CD4-positive, alpha-beta T cell treated with Interleukin-12 subunit alpha and Interleukin-12 subunit beta, for 1 hour (primary cell): ENCODE measurements around the gene CTXND1.

ENCODE experiments used
- DNase-seq: peaks from one replicate; pipeline ENCODE4 v3.0.0-alpha.2; 2020

The CTXND1 gene

DNA sequence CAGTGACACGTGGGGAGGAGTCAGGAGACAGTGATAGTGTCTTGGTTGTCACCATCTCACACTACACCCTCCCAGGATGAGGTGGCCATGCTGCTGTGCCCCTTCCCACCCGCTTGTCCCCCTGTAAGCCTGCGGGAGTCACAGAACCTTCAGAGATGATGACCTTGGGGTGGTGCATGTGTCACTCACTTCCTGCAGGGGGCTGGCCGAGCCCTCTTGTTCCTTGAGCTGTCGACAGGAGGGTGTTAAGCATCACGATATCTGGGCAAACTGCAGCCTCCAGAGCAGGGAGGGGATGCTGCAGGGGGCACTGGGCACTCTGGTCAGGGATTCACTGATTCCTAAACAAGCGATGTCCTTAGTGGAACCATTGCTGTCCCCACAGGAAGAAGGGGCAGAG lies 71.5 kb downstream of the CTXND1 start:
- DNase-seq = no peak

DNA sequence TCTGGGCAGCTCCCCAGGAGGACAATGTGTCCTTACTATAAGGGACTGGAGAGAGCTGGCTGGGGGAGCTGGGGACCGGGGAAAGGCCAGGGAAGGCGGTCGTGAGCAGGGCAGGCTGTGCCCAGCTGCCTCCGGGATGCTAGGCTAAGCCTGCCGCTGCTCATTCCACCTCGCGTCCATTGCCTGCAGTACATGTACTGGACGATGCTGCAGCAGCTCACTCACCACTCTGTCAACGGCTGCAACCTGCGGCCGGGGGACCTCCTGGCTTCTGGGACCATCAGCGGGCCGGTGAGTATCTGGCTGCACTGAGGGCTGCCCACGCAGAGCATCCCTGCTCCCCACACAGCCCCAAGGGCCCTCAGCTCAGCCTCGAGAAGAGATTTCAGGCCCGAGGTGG lies 72.1 kb downstream of the CTXND1 start:
- DNase-seq = no peak

DNA sequence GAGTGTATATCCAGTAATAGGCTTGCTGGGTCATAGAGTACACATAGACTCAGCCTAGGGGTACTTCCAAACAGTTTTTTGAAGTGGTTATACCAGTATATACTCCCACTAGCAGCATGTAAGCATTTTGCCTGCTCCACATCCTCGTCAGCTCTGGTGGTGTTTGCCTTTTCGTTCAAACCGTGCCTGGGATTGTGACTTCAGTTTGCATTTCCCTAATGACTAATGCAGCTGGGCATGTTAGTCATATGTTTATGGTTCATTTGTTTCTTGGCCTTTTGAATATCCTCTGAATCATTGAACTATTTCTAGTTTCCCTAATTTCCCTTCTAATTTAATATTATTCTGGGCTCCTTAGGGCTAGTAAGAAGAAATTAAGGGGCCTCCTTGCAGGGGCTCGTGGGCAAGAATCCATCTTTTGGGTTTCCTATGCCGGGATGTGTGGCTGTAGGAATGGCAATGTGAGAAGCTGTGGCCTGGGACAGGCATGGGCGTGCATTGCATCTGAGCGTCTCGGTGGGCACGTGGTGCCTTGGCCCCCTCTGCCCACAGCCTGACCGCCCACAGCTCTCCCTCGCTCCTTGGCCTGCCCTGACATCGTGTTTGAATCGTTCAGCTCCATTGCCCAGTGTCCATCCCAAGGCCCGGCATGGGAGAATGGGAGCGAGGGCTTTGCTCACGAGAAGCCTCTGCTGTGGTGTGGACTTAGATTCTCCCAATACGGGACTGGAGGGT lies 72.8 kb downstream of the CTXND1 start:
- DNase-seq = no peak

DNA sequence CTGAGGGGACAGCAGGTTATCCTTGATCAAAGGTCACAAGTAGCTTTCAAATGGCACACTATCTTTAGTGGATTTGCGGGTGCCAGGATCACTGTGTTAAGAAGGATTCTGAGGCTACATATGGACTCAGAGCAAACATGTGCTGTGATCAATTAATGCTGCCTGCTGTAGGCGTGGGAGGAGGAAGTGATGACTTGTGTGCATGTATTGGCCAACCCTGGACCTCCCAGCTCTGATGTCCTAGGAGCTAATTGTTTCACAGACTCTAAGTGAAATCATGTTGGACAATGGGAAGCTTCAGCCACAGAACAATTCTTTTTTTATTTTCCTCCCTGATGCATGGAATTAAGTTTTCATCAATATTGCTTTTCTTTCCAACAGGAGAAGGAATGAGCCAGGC lies 74.9 kb downstream of the CTXND1 start:
- no peak for DNase-seq

DNA sequence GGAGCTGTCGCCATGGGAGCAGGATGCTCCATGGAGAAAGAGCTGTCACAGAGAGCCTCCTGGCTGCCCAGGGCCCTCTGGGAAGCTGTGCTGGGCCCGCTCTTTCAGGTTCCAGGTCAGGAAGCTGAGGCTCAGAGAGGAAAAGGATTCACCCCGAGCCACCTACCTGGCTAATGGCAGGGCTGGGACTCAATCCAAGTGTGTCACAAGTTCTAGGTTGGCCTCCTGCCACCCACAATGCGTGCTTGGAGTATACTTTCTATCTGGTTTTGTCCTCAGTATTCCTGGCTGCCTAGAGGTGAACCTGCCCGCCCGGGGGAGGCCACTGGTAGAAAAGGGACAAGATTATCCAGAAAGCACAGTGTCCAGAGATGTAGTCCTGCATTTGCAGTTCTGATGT lies 75.6 kb downstream of the CTXND1 start:
- no peak for DNase-seq

DNA sequence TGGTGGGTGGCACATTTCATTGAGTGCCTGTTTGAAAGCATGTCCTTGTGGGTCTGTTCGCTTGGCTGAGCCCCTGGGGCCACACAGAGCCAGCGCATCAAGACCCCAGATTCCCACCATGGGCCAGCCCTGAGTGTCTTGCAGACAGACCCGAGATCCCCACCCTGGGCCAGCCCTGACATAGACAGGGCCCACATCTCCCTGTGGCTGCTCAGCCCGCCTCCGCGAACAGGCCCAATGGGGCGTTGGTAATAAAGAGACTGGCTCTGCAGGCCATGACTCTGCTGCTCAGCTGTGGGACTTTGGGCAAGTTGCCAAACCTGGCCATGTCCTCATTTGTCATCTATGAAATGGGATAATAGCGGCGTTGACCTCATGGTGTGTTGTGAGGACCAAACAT lies 76.6 kb downstream of the CTXND1 start:
- DNase-seq = no peak

DNA sequence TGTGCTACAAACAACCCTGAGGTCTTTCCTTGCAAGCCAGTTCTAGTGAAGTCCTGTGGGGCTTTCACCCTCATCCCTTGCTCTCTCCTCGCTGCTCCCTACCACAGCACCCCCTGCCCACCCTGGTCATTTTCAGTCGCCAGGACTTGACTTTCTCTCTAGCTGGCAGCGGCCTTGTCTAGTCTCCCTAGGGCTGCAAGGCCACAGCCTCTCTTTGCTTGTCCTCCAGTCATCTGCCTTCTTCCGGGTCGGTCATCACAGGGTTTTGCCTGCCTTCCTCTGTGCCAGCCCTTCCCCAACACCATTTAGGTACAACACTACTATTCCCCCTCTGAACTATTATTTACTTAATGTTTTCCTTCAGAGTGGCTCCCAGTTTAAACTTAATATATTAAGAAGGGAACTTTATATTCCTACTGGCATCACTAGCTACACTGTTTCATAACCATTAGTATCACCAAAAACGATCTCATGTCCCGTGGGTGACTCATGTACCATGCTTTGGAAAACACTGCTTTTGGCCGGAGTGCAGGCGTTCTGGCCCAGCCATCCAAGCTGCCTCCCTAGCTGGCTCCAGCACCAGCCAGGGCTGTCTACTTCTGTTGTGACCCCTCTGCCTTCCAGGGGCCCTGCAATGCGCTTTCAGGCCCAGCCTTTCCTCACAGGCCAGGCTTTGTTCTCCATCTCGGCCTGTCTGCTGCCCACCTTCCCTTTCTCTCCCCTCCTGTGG lies 77.8 kb downstream of the CTXND1 start:
- no peak for DNase-seq

DNA sequence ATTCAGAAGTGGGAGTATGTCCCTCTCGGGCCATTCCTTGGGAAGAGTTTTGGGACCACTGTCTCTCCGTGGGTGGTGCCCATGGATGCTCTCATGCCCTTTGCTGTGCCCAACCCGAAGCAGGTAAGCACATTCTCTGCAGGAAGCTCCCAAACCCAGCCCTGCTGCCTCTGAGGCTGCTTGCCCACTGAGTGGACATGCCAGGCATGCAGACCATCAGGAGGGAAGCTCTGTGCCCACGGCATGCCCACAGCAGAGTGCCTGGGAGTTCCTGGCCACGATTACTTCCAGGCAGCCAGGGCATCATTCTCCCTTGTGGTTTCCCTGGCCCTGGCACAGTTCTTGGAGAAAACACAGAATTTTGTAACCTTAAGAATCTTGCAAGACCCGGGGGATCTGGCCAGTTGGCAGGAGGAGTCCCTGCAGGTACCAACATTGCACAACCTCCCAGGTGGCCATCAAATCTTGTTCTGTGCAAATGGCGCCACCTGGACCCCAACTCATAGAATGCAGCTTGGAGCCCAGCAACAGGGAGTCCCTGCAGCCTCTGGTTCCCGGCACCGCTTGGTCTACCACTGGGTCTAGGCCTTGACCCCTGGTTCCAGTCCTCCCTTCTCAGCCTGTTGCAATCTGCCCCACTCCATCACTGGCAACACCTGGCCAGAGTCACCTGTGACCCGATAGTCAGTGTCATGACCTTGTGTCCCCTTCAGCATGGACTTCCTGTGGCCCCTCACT lies 78.8 kb downstream of the CTXND1 start:
- peak; percentile 69 for DNase-seq

DNA sequence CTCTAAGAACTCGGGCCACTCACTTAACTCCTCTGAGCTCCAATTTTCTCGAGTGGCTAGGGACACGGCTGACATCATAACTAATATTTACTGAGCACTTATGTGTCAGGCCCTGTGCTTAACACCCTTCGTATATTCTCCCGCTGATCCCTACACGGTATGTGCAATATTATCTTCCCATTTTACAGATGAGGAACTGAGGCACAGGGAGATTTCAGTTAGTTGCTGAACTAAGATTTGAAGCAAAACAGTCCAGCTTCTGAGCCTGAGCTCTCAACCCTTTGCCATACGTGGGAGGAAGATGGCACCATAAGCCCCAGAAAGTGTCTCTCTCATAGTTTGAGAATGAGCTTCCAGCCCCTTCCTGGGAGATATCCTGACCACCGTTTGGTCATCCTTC lies 79.6 kb downstream of the CTXND1 start:
- no peak for DNase-seq

DNA sequence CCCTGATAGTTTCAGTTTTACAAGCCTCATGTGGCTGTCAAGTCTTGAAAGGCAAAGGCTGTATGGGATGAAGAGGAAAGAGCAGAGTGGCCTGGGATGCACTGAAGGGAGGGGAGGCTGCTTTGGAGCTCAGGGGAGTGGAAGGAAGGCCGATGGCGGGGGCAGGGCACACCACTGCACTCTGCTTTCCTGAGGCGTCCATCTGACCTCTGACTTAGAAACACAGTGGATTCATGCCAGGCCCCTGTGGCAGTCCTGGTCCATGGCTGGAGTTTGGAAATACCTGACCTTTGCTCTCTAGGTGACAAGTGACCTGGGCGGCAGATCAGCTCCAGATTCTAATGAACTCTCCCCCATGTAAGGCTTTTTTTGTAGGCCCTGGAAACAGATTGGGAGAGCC lies 80.2 kb downstream of the CTXND1 start:
- no peak for DNase-seq

DNA sequence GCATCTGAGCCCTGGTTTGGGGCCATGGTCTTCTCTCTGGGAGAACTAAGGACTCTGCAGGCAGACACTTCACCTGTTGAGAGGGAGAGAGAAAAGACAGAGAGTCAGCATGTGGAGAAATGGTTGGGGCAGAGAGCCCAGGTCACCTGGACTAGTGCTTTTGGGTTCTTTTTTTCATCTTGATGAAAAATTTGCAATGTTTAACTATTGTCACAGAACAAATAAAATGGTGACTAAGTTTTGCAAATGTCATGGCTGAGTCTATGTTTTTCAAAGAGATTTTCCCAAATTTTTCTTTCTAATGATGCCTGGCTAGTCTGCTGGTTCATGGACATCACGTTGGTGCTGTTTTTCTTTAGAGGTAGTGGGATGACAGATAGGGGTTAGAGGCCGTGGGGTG lies 81.4 kb downstream of the CTXND1 start:
- DNase-seq = no peak

DNA sequence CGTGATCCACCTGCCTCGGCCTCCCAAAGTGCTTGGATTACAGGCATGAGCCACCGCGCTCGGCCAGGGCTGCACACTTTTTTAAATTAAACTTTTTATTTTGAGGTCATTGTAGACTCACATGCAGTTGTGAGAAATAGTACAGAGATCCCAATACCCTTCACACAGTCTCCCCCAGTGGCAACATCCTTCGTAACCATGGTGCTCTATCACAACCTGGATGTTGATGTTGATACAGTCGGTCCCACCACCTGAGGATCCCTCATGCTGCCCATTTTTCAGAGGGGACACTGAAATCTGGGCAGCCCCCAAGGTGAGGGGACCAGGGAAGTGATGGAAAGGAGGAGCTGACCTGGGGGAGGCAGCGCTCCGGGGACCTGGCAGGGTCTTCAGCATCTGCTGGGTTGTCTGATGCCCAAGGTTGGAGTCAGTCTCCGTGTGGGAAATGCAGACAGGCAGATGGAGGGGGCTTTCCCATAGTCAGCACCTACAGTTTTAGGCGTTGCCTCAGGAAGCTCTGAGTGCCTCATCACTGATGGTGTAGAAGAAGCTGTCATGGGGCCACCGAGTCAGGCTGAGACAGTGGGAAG lies 82.2 kb downstream of the CTXND1 start:
- no peak for DNase-seq

DNA sequence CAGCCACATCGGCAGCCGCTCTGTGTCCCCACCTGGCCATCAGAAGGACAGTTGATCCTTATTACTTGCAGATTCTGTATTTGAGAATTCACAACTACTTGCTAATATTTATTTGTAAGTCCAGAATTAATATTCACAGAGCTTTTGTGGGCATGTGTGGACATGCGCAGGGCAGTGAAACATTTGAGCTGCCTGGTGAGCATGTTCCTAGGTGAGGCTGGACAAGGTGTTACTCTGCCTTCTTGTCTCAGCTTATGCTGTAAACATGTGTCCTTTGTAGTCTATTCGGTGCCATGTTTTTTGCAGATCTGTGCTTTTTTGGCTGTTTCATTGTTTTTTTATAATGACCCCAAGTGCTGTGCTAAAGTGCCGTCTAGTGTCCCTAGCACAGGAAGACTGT lies 83.6 kb downstream of the CTXND1 start:
- no peak for DNase-seq

DNA sequence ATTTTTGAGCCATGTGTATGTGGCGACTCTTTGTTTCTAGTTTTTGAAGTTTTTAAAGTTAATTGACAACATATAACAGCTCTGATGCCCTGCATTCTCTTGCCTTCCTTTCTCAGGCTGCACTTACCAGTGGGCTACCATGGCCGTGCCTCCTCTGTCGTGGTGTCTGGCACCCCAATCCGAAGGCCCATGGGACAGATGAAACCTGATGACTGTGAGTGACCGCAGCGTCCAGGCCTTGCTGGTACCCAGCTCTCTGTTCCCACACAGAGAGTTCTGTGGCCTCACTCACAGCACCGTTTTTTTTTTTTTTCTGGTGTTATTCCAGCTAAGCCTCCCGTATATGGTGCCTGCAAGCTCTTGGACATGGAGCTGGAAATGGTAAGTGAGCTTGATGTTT lies 84.1 kb downstream of the CTXND1 start:
- no peak for DNase-seq

DNA sequence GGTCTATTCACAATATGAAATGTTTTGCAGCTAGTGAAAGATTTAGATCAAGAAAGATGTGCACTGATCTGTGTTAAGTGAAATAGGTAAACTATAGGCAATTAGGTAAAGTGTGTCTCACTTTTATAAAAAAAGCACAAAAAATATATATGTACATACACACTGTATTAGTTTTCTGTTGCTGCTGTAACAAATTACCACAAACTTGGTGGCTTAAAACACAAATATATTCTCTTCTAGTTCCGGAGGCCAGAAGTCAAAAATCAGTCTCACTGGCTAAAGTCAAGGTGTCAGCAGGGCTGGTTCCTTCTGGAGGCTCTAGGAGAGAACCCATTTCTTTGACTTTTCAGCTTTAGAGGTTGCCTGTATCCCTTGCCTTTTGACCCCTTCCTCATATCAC lies 88.1 kb downstream of the CTXND1 start:
- DNase-seq = no peak

DNA sequence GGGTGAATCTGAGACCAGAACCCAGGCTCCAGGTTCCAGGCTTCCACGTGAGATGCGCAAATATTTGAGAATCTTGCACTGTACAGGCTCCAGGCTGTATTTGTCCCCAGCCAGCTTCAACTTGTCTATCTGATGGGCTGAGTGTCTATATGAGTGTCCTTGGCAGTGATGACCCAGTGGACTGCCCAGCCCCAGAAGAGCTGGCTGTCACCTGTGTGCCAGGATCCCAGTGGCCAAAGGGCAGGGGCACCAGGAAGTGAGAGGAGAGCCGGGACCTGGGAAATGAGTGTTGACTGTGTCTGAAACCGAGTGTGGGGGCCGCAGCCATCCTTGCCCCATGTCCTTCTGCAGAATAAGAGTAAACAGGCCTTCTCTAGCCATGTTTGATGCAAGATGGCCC lies 88.8 kb downstream of the CTXND1 start:
- no peak for DNase-seq

DNA sequence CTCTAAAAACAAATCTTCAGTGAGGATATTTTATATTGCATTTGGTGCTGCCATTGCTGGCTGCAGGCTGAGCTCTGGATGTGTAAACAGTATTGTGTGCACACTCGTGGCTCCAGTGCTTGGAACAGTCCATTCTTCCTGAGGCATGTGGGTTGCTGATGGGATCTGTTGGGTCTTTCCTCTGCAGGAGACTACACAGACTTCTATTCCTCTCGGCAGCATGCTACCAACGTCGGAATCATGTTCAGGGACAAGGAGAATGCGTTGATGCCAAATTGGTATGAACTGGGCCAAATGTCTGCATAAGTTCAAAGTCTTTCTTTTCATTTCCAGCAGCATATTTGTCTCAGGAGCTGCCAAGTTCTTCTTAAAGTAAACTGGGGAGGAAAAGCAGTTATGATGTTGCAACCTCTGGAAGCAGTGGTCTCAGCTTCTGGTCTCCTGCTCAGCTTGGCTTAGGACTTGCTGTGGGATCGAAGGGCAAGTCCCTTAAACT lies 89.9 kb downstream of the CTXND1 start:
- DNase-seq = no peak

DNA sequence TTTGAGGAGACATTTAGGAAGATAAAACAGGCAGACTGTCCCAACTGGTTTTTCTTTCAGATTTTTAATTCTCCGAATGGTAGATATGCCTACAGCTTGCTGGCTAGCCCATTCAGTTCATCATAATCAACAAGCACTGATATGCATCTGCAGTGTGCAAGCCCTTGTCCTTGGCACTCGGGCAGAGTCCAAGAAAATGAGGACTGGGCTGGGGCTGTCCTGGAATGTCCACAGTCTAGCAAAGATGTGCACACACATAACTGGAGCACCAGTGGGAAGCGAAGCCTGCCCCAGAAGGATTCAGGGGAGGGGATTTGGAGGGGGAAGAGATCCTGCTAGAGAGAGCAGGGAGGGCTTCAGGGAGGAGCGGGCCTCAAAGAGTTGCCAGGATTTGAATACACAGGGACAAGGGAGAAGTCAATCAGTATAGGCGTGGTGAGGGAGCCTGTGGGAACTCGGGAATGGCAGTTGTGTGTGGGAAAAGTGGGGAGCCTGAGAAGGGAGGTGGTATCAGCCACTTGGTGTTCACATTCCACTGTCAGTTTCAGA lies 90.5 kb downstream of the CTXND1 start:
- no peak for DNase-seq

DNA sequence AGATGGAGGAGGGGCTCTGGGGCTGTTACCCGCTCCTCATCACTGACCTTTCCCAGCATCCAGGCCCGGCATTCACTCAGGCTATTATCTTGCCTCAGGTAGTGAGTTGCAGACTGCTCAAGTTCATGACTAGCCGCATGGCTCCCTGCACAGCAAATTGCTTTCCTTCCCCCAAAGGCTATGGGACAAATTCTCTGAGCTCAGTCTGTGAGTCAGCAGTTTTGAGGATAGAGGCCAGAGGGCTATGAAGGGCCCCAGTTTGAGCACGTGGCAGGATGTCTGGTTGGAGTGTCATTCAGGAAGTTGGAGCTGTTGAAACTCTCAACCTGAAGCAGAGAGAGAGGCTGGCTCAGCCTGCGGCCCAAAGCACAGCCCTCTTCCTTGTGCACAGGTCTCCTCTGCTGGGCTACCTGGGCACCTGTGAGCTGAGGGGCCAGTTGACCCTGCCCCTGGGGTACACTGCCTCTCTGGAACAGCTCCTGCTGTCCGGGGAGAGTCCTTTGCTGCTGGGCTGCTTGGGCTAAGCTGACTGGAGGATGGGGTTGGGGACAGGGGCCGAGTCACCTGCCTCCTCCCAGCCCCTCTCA lies 91.3 kb downstream of the CTXND1 start:
- peak; percentile 42 for DNase-seq

DNA sequence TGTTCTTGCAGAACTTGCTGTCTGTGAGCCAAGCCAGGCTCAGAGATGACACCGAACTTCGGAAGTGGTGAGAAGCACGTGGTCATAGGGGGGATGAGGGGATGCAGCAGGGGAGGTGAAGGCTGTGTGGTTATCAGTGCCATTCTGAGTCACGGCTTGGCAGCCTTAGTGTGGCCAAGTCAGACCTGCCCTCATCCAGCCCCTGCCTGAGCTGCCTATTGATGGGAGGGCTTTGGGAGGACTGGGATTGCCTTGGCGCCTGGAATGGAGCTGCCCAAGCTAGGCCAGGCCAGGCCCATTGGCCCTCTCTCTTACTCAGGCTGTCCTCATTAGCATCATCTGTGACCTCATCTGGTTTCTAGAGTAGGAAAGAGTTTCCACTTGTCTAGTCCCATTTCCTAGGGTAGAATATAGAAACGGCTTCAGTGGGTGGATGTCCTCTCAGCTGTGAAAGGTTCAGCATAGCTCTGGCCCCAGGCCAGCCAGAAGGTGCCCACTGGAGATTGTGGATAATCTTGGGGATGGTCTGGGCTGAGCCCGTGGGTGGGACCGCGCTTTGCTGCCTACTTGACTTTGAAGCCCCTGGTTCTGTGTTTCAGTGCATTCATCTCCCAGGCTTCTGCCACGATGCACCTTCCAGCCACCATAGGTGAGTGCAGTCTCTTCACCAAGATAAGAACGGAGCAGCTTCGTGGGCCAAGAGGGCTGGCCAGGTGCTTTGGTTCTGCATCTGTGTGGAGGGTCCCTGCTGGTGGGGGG lies 92.0 kb downstream of the CTXND1 start:
- DNase-seq = no peak

DNA sequence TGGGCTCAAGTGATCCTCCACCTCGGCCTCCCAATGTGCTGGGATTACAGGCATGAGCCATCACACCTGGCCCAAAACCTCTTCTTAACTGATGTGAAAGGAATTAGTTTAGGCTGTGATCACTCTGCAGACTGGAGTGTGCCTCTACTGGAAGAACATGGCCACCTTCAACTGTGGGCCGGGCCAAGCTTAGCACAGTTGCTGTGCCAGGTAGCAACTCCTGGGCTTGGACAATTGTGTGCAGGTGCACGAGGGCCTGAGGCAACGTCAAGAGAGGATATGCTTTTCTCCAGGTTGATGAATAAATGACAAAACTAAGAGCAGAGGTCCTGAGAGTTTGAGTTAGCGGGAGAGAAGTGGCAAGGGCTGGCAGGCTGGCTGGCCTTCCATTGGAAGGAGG lies 92.7 kb downstream of the CTXND1 start:
- DNase-seq = no peak

DNA sequence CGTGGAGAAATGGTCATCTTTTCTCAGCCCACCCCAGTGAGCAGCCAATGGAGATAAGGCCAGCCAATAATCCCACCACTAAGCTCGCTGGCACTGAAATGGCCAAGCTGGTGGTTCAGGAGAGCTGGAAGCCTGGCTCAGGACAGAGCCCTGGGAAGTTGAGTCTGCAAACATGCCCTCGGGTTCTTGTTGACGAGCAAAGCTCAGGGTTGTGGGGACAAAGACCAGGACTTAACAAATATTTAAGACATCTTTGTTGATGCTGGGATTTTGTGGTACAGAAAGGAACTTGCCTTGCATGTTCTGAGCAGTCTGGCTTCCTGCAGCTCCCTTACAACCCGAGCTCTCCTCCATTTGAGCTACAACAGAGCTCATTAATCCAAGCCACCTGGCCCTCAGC lies 94.8 kb downstream of the CTXND1 start:
- no peak for DNase-seq
